ENCODE results near the gene AKAP17A.
"Not testable (repeated sequence)": the region's sequence is repeated elsewhere in the genome, so short reads cannot be mapped to it uniquely, and the experiment has no call there.

The AKAP17A gene

GRCh38 chrX:1606496-1606895 is 15.1 kb downstream of the AKAP17A start:
- no peaks in the 10 kb centered on the region for H3K27me3 ChIP-seq (ENCODE audit: control insufficient read depth, insufficient read depth, low read length)
- peaks cover 12% of the 10 kb centered on the region for H3K36me3 ChIP-seq (ENCODE audit: control insufficient read depth, insufficient read depth, low read length)
- H3K4me3 ChIP-seq (ENCODE audit: low read length): no peak overlapping the region
- no peak overlapping the region for H3K27ac ChIP-seq (ENCODE audit: low read length)
- no peak for DNase-seq (ENCODE audit: low read depth, low spot score)
- H3K9me3 ChIP-seq (ENCODE audit: control insufficient read depth, insufficient read depth, low read length): no peaks in the 10 kb centered on the region; the same call in 1 of the 2 replicates
- no CpG with 5 or more reads among the region's 11 CpGs for WGBS (ENCODE audit: insufficient coverage, insufficient read length)
- H3K4me1 ChIP-seq (ENCODE audit: control insufficient read depth, insufficient read depth, low read length): no peaks in the 10 kb centered on the region

- Histone ChIP-seq H3K36me3 (ENCODE audit: control insufficient read depth, insufficient read depth, low read length) (no peaks in the 10 kb centered on the region), H3K27me3 (ENCODE audit: control insufficient read depth, insufficient read depth, low read length) (no peaks in the 10 kb centered on the region), H3K27ac (ENCODE audit: low read length) (no peak overlapping the region), H3K4me3 (ENCODE audit: low read length) (no peak overlapping the region), H3K9me3 (ENCODE audit: control insufficient read depth, insufficient read depth, low read length) (no peaks in the 10 kb centered on the region), H3K4me1 (ENCODE audit: control insufficient read depth, insufficient read depth, low read length) (no peaks in the 10 kb centered on the region)
- no peak for DNase-seq (ENCODE audit: low read depth, low spot score)
- no CpG with 5 or more reads among the region's 11 CpGs for WGBS (ENCODE audit: insufficient coverage, insufficient read length)
Measured at GRCh38 chrX:1609311-1609710, 17.9 kb downstream of the AKAP17A start.

- no CpG with 5 or more reads among the region's 10 CpGs for WGBS (ENCODE audit: insufficient coverage, insufficient read length)
- Histone ChIP-seq H3K27me3 (ENCODE audit: control insufficient read depth, insufficient read depth, low read length) (no peaks in the 10 kb centered on the region), H3K4me1 (ENCODE audit: control insufficient read depth, insufficient read depth, low read length) (no peaks in the 10 kb centered on the region), H3K9me3 (ENCODE audit: control insufficient read depth, insufficient read depth, low read length) (no peaks in the 10 kb centered on the region), H3K36me3 (ENCODE audit: control insufficient read depth, insufficient read depth, low read length) (no peaks in the 10 kb centered on the region), H3K27ac (ENCODE audit: low read length) (no peak overlapping the region), H3K4me3 (ENCODE audit: low read length) (no peak overlapping the region)
- DNase-seq (ENCODE audit: low read depth, low spot score): no peak
Measured at GRCh38 chrX:1609762-1610161, 18.4 kb downstream of the AKAP17A start.

- H3K27me3 ChIP-seq (ENCODE audit: control insufficient read depth, insufficient read depth, low read length): no peaks in the 10 kb centered on the region
- no peaks in the 10 kb centered on the region for H3K4me1 ChIP-seq (ENCODE audit: control insufficient read depth, insufficient read depth, low read length)
- DNase-seq (ENCODE audit: low read depth, low spot score): no peak
- H3K27ac ChIP-seq (ENCODE audit: low read length): no peak overlapping the region
- no peaks in the 10 kb centered on the region for H3K36me3 ChIP-seq (ENCODE audit: control insufficient read depth, insufficient read depth, low read length)
- no CpG with 5 or more reads among the region's 15 CpGs for WGBS (ENCODE audit: insufficient coverage, insufficient read length)
- no peak overlapping the region for H3K4me3 ChIP-seq (ENCODE audit: low read length)
- no peaks in the 10 kb centered on the region for H3K9me3 ChIP-seq (ENCODE audit: control insufficient read depth, insufficient read depth, low read length)
Measured at GRCh38 chrX:1610166-1610565, 18.8 kb downstream of the AKAP17A start.

- Histone ChIP-seq H3K36me3 (ENCODE audit: control insufficient read depth, insufficient read depth, low read length) (no peaks in the 10 kb centered on the region), H3K27ac (ENCODE audit: low read length) (no peak overlapping the region), H3K27me3 (ENCODE audit: control insufficient read depth, insufficient read depth, low read length) (no peaks in the 10 kb centered on the region), H3K4me3 (ENCODE audit: low read length) (no peak overlapping the region), H3K4me1 (ENCODE audit: control insufficient read depth, insufficient read depth, low read length) (no peaks in the 10 kb centered on the region), H3K9me3 (ENCODE audit: control insufficient read depth, insufficient read depth, low read length) (no peaks in the 10 kb centered on the region)
- WGBS (ENCODE audit: insufficient coverage, insufficient read length): no CpG with 5 or more reads among the region's 12 CpGs
- no peak for DNase-seq (ENCODE audit: low read depth, low spot score)
Measured at GRCh38 chrX:1610736-1611135, 19.3 kb downstream of the AKAP17A start.

- no peaks in the 10 kb centered on the region for H3K4me1 ChIP-seq (ENCODE audit: control insufficient read depth, insufficient read depth, low read length)
- no peaks in the 10 kb centered on the region for H3K9me3 ChIP-seq (ENCODE audit: control insufficient read depth, insufficient read depth, low read length)
- no peak for DNase-seq (ENCODE audit: low read depth, low spot score)
- no peaks in the 10 kb centered on the region for H3K36me3 ChIP-seq (ENCODE audit: control insufficient read depth, insufficient read depth, low read length)
- no peak overlapping the region for H3K4me3 ChIP-seq (ENCODE audit: low read length)
- no peak overlapping the region for H3K27ac ChIP-seq (ENCODE audit: low read length)
- no peaks in the 10 kb centered on the region for H3K27me3 ChIP-seq (ENCODE audit: control insufficient read depth, insufficient read depth, low read length)
- WGBS (ENCODE audit: insufficient coverage, insufficient read length): no CpG with 5 or more reads among the region's 5 CpGs
Measured at GRCh38 chrX:1612641-1613286, 21.4 kb downstream of the AKAP17A start.

- DNase-seq (ENCODE audit: low read depth, low spot score): no peak
- H3K36me3 ChIP-seq (ENCODE audit: control insufficient read depth, insufficient read depth, low read length): no peaks in the 10 kb centered on the region
- H3K27me3 ChIP-seq (ENCODE audit: control insufficient read depth, insufficient read depth, low read length): no peaks in the 10 kb centered on the region
- no peak within 1 kb of the TSS for H3K27ac ChIP-seq (ENCODE audit: low read length)
- no peaks in the 10 kb centered on the region for H3K9me3 ChIP-seq (ENCODE audit: control insufficient read depth, insufficient read depth, low read length)
- no CpG with 5 or more reads among the region's 17 CpGs for WGBS (ENCODE audit: insufficient coverage, insufficient read length)
- no peaks in the 10 kb centered on the region for H3K4me1 ChIP-seq (ENCODE audit: control insufficient read depth, insufficient read depth, low read length)
- H3K4me3 ChIP-seq (ENCODE audit: low read length): no peak within 1 kb of the TSS
Measured at GRCh38 chrX:1614927-1615326, 23.5 kb downstream of the AKAP17A start, which contains the start of gene ASMT. Gene ASMT (plus strand): TSS chrX:1615059. CDS start chrX:1615200, 141 bp downstream.

GRCh38 chrX:1618689-1619088 is 27.3 kb downstream of the AKAP17A start:
- peak; percentile 31 for DNase-seq (ENCODE audit: low read depth, low spot score)

GRCh38 chrX:1623691-1624090 is 32.3 kb downstream of the AKAP17A start:
- no CpG with 5 or more reads among the region's 21 CpGs for WGBS (ENCODE audit: insufficient coverage, insufficient read length)
- Histone ChIP-seq H3K36me3 (ENCODE audit: control insufficient read depth, insufficient read depth, low read length) (no peaks in the 10 kb centered on the region), H3K4me1 (ENCODE audit: control insufficient read depth, insufficient read depth, low read length) (no peaks in the 10 kb centered on the region), H3K27me3 (ENCODE audit: control insufficient read depth, insufficient read depth, low read length) (no peaks in the 10 kb centered on the region), H3K27ac (ENCODE audit: low read length) (no peak overlapping the region), H3K4me3 (ENCODE audit: low read length) (no peak overlapping the region), H3K9me3 (ENCODE audit: control insufficient read depth, insufficient read depth, low read length) (no peaks in the 10 kb centered on the region)
- DNase-seq (ENCODE audit: low read depth, low spot score): no peak

More at GRCh38 chrX:1618689-1619088, 27.3 kb downstream of the AKAP17A start:
- no peak overlapping the region for H3K27ac ChIP-seq (ENCODE audit: low read length)
- H3K4me1 ChIP-seq (ENCODE audit: control insufficient read depth, insufficient read depth, low read length): no peaks in the 10 kb centered on the region
- H3K27me3 ChIP-seq (ENCODE audit: control insufficient read depth, insufficient read depth, low read length): no peaks in the 10 kb centered on the region
- H3K4me3 ChIP-seq (ENCODE audit: low read length): no peak overlapping the region
- H3K9me3 ChIP-seq (ENCODE audit: control insufficient read depth, insufficient read depth, low read length): no peaks in the 10 kb centered on the region
- H3K36me3 ChIP-seq (ENCODE audit: control insufficient read depth, insufficient read depth, low read length): no peaks in the 10 kb centered on the region
- WGBS (ENCODE audit: insufficient coverage, insufficient read length): no CpG with 5 or more reads among the region's 4 CpGs

GRCh38 chrX:1624158-1624860 is 32.9 kb downstream of the AKAP17A start:
- H3K4me3 ChIP-seq (ENCODE audit: low read length); H3K27ac ChIP-seq (ENCODE audit: low read length); H3K4me1 ChIP-seq (ENCODE audit: control insufficient read depth, insufficient read depth, low read length); H3K9me3 ChIP-seq (ENCODE audit: control insufficient read depth, insufficient read depth, low read length); DNase-seq (ENCODE audit: low read depth, low spot score); H3K36me3 ChIP-seq (ENCODE audit: control insufficient read depth, insufficient read depth, low read length); H3K27me3 ChIP-seq (ENCODE audit: control insufficient read depth, insufficient read depth, low read length): not testable (repeated sequence)
- WGBS (ENCODE audit: insufficient coverage, insufficient read length): no CpG with 5 or more reads among the region's 14 CpGs

GRCh38 chrX:1624861-1625215 is 33.4 kb downstream of the AKAP17A start:
- not testable (repeated sequence) for H3K36me3 ChIP-seq (ENCODE audit: control insufficient read depth, insufficient read depth, low read length); H3K9me3 ChIP-seq (ENCODE audit: control insufficient read depth, insufficient read depth, low read length); H3K4me1 ChIP-seq (ENCODE audit: control insufficient read depth, insufficient read depth, low read length); DNase-seq (ENCODE audit: low read depth, low spot score); H3K27ac ChIP-seq (ENCODE audit: low read length); H3K27me3 ChIP-seq (ENCODE audit: control insufficient read depth, insufficient read depth, low read length); H3K4me3 ChIP-seq (ENCODE audit: low read length)
- WGBS (ENCODE audit: insufficient coverage, insufficient read length): no CpG with 5 or more reads among the region's 7 CpGs
